COLO668 (cell line): ENCODE measurements around the gene NEUROG1.

Source experiments
- DNase-seq: peaks from one replicate; lab custom pipeline; 2025; ENCODE audit not compliant: unreplicated experiment; lab: John Stamatoyannopoulos, UW

Gene NEUROG1

GRCh38 chr5:135535820-135536801, at the start of gene NEUROG1:
Gene NEUROG1 (minus strand): TSS chr5:135535964. CDS start chr5:135535690, 274 bp downstream.
- no peak for DNase-seq

GRCh38 chr5:135584918-135585317, 49.2 kb upstream of the NEUROG1 start:
- no peak for DNase-seq

- no peak for DNase-seq
These were observed 48.5 kb upstream of the NEUROG1 start for GRCh38 chr5:135584276-135584675.

- DNase-seq: no peak
These were observed 46.5 kb upstream of the NEUROG1 start for GRCh38 chr5:135582099-135582781.

GRCh38 chr5:135578685-135579341, 43.0 kb upstream of the NEUROG1 start, which contains the start of gene CXCL14:
Gene CXCL14 (minus strand): TSS chr5:135578991. CDS start chr5:135578778, 213 bp downstream.
- DNase-seq: no peak

- no peak for DNase-seq
These were observed 42.5 kb upstream of the NEUROG1 start for GRCh38 chr5:135578305-135578684.

GRCh38 chr5:135577421-135577820, 41.7 kb upstream of the NEUROG1 start:
- no peak for DNase-seq

- no peak for DNase-seq
These were observed 40.4 kb upstream of the NEUROG1 start for GRCh38 chr5:135576075-135576599.

- no peak for DNase-seq
These were observed 38.7 kb upstream of the NEUROG1 start for GRCh38 chr5:135574493-135574892.

GRCh38 chr5:135571902-135572301, 36.1 kb upstream of the NEUROG1 start:
- no peak for DNase-seq

GRCh38 chr5:135571066-135571609, 35.4 kb upstream of the NEUROG1 start:
- no peak for DNase-seq

- DNase-seq: no peak
These were observed 34.6 kb upstream of the NEUROG1 start for GRCh38 chr5:135570453-135570764.

- peak; percentile 22 for DNase-seq
These were observed 34.1 kb upstream of the NEUROG1 start for GRCh38 chr5:135569755-135570452.

GRCh38 chr5:135568923-135569360, 33.2 kb upstream of the NEUROG1 start:
- no peak for DNase-seq

GRCh38 chr5:135568246-135568645, 32.5 kb upstream of the NEUROG1 start:
- DNase-seq: no peak

- DNase-seq: no peak
These were observed 31.9 kb upstream of the NEUROG1 start for GRCh38 chr5:135567661-135568060.

GRCh38 chr5:135566422-135567400, 30.9 kb upstream of the NEUROG1 start:
- DNase-seq: no peak

- DNase-seq: peak; percentile 35
These were observed 30.1 kb upstream of the NEUROG1 start for GRCh38 chr5:135565725-135566421.

GRCh38 chr5:135565266-135565665, 29.5 kb upstream of the NEUROG1 start:
- DNase-seq: no peak
